ENCODE data around the gene CFDP1.

Gene CFDP1

GRCh38 chr16:75415169-75415905 lies 18.0 kb downstream of the CFDP1 start:
- in situ Hi-C loops (cut with HindIII; ENCODE audit: low sequenced_read_pairs) = no loop called here

GRCh38 chr16:75413951-75414350 lies 19.4 kb downstream of the CFDP1 start:
- in situ Hi-C loops (cut with HindIII; ENCODE audit: low sequenced_read_pairs) = no loop called here

DNA sequence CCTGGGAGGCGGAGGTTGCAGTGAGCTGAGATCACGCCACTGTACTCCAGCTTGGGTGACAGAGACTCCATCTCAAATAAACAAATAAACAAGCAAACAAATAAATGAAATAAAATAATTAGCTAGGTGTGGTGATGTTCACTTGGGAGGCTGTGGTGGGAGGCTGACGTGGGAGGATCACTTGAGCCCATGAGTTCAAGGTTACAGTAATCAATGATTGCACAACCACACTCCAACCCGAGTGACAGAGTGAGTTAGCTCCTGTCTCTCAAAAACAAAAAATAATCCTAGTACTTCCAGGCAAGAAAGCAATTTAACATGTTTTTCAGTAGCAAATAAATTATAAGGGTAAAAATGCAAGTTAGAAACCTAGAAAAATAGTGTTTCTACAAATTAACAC lies 26.4 kb downstream of the CFDP1 start:
- in situ Hi-C loops (cut with HindIII; ENCODE audit: low sequenced_read_pairs) = no loop called here

DNA sequence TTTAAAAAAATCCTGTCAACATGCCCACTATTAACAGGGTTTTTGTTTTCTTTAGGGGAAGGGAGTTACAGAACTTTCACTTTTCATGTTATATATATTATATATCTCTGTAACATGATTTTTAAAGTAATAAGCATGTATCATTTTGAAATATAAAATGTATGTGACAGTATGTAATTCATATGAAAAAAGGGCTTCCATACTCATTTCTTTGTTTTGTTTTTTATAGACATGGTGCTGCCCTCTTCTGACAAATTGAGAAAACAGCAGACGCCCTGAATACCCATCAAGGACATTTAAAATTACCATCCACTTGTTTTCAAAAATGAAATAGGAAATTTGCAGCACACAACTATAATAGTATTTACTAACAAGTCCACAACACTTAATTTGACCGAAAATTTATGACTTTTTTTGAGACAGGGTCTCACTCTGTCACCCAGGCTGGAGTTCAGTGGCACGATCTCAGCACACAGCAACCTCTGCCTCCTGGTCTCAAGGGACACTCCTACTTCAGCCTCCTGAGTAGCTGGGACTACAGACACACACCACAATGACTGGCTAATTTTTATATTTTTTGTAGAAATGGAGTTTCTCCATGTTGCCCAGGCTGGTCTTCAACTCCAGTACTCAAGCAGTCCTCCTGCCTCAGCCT lies 30.4 kb downstream of the CFDP1 start:
- in situ Hi-C loops (cut with HindIII; ENCODE audit: low sequenced_read_pairs) = no loop called here

DNA sequence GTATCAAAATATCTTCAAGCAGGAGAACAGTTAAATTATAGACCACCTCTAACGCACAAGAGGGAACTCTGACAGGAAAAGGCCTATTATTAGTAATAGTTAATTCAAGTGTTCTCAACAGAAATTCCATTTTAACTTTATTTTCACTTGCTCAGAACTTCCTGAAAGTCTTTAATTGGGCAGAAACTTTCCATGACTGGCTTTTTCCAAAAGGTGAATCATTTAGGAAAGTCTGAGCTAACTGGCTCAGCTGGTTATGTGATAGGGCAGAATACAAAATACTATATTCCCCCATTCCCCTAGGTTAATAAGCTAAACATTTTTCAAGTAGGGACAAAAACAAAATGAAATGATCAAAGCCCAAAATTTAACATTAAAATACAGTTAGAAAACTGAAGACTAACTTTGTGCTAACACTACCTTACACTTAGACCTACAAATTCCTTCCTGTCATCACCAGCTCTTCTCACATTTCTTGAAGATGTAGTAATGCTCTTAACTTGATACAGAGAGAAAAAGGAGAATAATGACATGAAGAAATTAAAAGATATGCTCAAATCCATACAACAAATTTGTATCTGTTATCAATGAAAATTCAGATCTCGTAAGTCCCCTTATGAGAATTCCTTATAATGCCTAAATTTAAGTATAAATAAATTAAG lies 31.0 kb downstream of the CFDP1 start:
- in situ Hi-C loops (cut with HindIII; ENCODE audit: low sequenced_read_pairs) = no loop called here

DNA sequence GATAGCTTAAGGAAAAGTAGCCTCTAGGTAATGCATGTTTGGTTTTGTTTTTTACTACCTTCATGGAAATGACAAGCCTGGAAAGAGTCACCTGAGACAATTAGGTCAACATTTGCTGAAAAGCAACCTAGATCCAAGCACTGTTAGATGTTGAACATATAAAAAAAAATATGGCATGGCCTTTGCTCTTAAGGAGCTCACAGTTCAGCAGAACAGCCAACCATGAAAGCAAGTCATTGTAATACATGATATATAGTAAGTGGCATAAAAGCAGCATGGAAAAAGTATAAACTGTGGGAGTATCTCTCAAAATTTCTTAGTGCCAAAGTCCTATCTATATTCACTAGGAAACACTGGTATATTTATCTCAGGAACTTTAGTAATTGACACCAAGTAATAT lies 31.6 kb downstream of the CFDP1 start:
- in situ Hi-C loops (cut with HindIII; ENCODE audit: low sequenced_read_pairs) = no loop called here

GRCh38 chr16:75398333-75398732 lies 35.0 kb downstream of the CFDP1 start:
- in situ Hi-C loops (cut with HindIII; ENCODE audit: low sequenced_read_pairs) = loop anchor here (5.0 to 25.0 kb wide), 2 partner anchors 91 to 161 kb away; no protein-coding TSS in a partner anchor

DNA sequence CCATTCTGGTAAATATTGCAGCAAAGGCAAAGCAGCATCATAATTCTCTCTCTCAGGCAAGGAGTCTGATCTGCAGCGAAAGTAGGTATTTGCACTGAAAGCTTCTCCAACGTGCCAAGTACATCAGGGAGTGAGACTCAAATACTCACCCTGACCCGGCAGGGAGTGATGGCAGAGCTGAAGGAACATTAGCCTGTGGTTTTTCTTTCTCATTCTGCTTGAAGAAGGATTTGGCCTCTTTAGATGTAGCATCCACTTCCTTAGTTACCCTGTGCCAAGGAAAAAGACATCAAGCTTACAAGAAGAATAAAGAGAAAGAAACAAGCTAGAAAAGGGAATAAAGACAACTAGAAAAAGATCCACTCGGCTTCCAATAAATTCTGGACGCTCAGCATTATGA lies 38.4 kb downstream of the CFDP1 start:
- in situ Hi-C loops (cut with HindIII; ENCODE audit: low sequenced_read_pairs) = loop anchor here (5.0 to 25.0 kb wide), 2 partner anchors 88 to 158 kb away; no protein-coding TSS in a partner anchor

GRCh38 chr16:75392906-75393305 lies 40.4 kb downstream of the CFDP1 start:
- in situ Hi-C loops (cut with HindIII; ENCODE audit: low sequenced_read_pairs) = loop anchor here (25.0 kb wide), 1 partner anchor 156 kb away; no protein-coding TSS in a partner anchor

DNA sequence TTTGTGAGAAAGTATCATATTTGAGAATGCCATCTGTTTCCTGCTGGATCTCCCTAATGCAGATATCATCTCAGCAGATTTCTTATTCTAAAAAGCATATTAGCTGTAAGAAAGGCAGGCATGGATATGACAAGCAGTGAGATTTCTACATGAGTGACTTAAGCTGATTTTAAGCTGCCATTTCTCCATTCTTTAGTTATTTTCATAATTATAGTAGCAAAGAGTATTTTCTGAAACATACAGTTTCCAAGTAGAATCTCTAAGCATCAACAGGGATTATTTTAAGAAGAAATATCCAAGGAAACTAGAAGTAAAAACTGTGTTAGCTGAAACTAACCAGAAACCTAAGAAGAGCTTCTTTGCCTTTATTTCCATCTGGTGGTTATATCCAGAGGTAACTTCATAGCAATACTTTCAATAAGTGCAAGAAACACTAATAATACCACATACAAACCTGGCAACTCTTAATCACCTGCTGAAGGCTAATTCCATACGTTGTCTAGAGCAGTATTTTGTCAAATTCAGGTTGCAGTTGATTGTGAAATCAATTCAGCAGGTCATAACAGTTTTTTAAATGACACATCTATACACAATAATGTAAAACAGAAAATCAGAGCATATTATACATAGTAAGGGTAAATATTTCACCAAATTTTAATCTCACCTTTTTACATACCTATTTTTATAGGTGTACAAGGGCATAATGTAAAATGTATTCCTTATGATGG lies 42.2 kb downstream of the CFDP1 start:
- in situ Hi-C loops (cut with HindIII; ENCODE audit: low sequenced_read_pairs) = loop anchor here (25.0 kb wide), 1 partner anchor 154 kb away; no protein-coding TSS in a partner anchor

GRCh38 chr16:75389096-75389690 lies 44.1 kb downstream of the CFDP1 start:
- in situ Hi-C loops (cut with HindIII; ENCODE audit: low sequenced_read_pairs) = loop anchor here (25.0 kb wide), 1 partner anchor 152 kb away; no protein-coding TSS in a partner anchor

DNA sequence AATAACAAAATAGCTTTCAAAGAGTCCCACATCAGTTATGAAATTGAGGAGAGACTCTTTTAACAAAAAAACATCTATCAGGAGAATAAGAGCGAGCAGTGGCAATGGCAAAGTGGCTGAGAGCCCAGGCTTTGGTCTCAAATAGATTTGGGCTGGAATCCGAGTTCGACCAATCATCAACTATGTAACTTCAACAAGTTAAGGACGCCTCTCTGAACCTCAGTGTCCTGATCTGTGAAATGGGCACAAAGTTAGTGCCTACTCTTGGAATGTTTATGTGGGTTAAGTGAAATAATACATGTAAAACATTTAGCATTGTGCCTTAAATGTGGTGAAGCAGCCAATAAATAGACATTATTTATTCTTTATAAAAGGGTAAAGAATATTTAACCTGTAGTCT lies 45.4 kb downstream of the CFDP1 start:
- in situ Hi-C loops (cut with HindIII; ENCODE audit: low sequenced_read_pairs) = loop anchor here (25.0 kb wide), 1 partner anchor 151 kb away; no protein-coding TSS in a partner anchor

GRCh38 chr16:75385507-75386152 lies 47.7 kb downstream of the CFDP1 start:
- in situ Hi-C loops (cut with HindIII; ENCODE audit: low sequenced_read_pairs) = loop anchor here (25.0 kb wide), 1 partner anchor 148 kb away; no protein-coding TSS in a partner anchor

DNA sequence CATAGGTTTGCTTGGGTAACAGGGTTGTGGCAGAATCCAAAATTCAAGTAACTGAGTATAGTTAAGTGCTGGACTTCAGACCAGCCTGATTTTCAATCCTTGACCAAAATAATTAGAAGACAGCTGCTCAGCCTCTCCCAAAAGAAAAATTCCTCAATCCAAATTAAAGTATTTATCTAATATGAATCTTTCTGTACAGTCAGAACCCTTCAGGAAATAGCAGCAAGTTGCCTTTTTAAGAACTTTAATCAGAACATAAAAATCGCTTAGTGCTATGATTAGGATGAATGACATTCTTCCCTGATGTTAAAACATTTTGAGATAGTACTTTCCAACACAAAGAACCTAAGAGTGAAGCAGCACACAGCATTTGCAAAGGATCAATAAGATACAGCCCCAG lies 50.2 kb downstream of the CFDP1 start:
- in situ Hi-C loops (cut with HindIII; ENCODE audit: low sequenced_read_pairs) = loop anchor here (25.0 kb wide), 1 partner anchor 146 kb away; no protein-coding TSS in a partner anchor

DNA sequence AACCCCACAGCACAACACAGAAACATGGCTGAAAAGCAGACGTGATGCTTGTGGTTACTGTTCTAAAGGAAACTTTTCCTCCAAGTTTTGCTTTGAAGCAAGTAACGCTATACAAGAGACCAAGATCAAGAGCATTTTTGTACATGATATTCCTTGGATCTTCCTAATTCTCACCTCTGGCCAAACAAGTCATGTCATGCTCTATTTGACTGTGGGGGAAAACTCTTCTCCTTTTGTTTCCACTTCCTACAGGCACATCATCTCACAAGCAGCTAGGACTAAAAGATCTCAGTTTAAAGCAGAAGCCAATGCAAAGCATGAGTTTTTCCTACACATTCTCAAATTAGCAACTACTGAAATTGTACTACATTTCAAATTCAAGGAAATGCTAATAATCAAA lies 50.7 kb downstream of the CFDP1 start:
- in situ Hi-C loops (cut with HindIII; ENCODE audit: low sequenced_read_pairs) = loop anchor here (25.0 kb wide), 1 partner anchor 145 kb away; no protein-coding TSS in a partner anchor

- in situ Hi-C loops (cut with HindIII; ENCODE audit: low sequenced_read_pairs) = loop anchor here (25.0 kb wide), 1 partner anchor 144 kb away; no protein-coding TSS in a partner anchor
These were observed 52.4 kb downstream of the CFDP1 start for GRCh38 chr16:75380870-75381269.

GRCh38 chr16:75379911-75380847 lies 53.1 kb downstream of the CFDP1 start:
- in situ Hi-C loops (cut with HindIII; ENCODE audit: low sequenced_read_pairs) = loop anchor here (25.0 kb wide), 1 partner anchor 143 kb away; no protein-coding TSS in a partner anchor

DNA sequence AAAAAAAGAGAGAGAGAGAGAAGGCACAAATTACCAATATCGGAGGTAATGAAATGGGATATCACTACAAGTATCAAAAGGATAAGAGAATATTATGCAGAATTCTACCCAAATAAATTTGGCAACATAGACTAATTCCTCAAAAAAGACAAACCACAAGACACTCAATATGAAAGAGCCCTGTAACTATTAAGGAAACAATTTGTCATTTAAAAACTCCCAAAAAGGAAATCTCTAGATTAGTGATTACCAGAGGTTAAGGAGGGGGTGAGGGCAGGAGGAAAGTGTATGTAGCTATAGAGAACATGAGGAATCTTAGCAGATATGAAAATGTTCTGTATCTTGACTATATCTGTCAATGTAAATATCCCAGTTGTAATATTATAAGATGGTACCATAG lies 54.0 kb downstream of the CFDP1 start:
- in situ Hi-C loops (cut with HindIII; ENCODE audit: low sequenced_read_pairs) = loop anchor here (25.0 kb wide), 1 partner anchor 142 kb away; no protein-coding TSS in a partner anchor
